ENCODE data around the gene CCDC124. TPM values are rescaled to one million over a fixed set of nuclear protein-coding genes. Genes with fewer than 3 reads are reported as not detected.

CCDC124 gene
- total RNA-seq, 3 donors from 2014 or later = 43.8 to 53.4 (median 47.9) TPM

- Histone ChIP-seq H3K9me3 (no peaks in the 10 kb centered on the region), H3K27me3 (peaks cover 0 to 10% of the 10 kb centered on the region in 2 donors), H3K4me1 (no peaks in the 10 kb centered on the region), H3K27ac (no peak overlapping the region), H3K36me3 (no peaks in the 10 kb centered on the region), H3K4me3 (no peak overlapping the region)
- no peak for DNase-seq (ENCODE audit: low spot score in 2 of 2)
- no peak for TF ChIP-seq POLR2A (IDR thresholded peaks at IDR 0.05)
- no peak for TF ChIP-seq POLR2AphosphoS5 (IDR thresholded peaks at IDR 0.05)
- no peak for TF ChIP-seq CTCF (IDR thresholded peaks at IDR 0.05)
- intact Hi-C loops (cut with DNase I; ENCODE audit: low total_unique reads) = loop anchor here (5.0 kb wide), 1 partner anchor 242 kb away; no protein-coding TSS in a partner anchor
These were observed 43.1 kb upstream of the CCDC124 start for GRCh38 chr19:17889609-17890214.

GRCh38 chr19:17893766-17894165 lies 39.0 kb upstream of the CCDC124 start:
- DNase-seq (ENCODE audit: low spot score in 2 of 2) = no peak
- no peak for TF ChIP-seq CTCF (IDR thresholded peaks at IDR 0.05)
- TF ChIP-seq POLR2AphosphoS5 (IDR thresholded peaks at IDR 0.05) = no peak
- TF ChIP-seq POLR2A (IDR thresholded peaks at IDR 0.05) = no peak
- no peaks in the 10 kb centered on the region for H3K4me1 ChIP-seq
- intact Hi-C loops (cut with DNase I; ENCODE audit: low total_unique reads) = no loop called here
- H3K27ac ChIP-seq = no peak overlapping the region
- no peak overlapping the region for H3K4me3 ChIP-seq
- no peaks in the 10 kb centered on the region for H3K9me3 ChIP-seq
- H3K27me3 ChIP-seq = peaks cover 0 to 14% of the 10 kb centered on the region in 2 donors
- H3K36me3 ChIP-seq = no peaks in the 10 kb centered on the region

GRCh38 chr19:17902701-17903100 lies 30.1 kb upstream of the CCDC124 start:
- Histone ChIP-seq H3K4me3 (no peak overlapping the region), H3K4me1 (no peaks in the 10 kb centered on the region), H3K27ac (no peak overlapping the region), H3K27me3 (peaks cover 0 to 3% of the 10 kb centered on the region in 2 donors), H3K9me3 (peaks cover 2 to 3% of the 10 kb centered on the region in 2 donors), H3K36me3 (no peaks in the 10 kb centered on the region)
- no peak for TF ChIP-seq POLR2AphosphoS5 (IDR thresholded peaks at IDR 0.05)
- no peak for TF ChIP-seq CTCF (IDR thresholded peaks at IDR 0.05)
- no peak for TF ChIP-seq POLR2A (IDR thresholded peaks at IDR 0.05)
- DNase-seq (ENCODE audit: low spot score in 2 of 2) = no peak
- intact Hi-C loops (cut with DNase I; ENCODE audit: low total_unique reads) = no loop called here

GRCh38 chr19:17908244-17908643 lies 24.6 kb upstream of the CCDC124 start:
- H3K4me3 ChIP-seq = no peak overlapping the region
- peaks cover 0 to 3% of the 10 kb centered on the region in 2 donors for H3K4me1 ChIP-seq
- no peak overlapping the region for H3K27ac ChIP-seq
- no peak for DNase-seq (ENCODE audit: low spot score in 2 of 2)
- H3K9me3 ChIP-seq = peaks cover 17 to 19% of the 10 kb centered on the region in 2 donors
- intact Hi-C loops (cut with DNase I; ENCODE audit: low total_unique reads) = no loop called here
- no peaks in the 10 kb centered on the region for H3K27me3 ChIP-seq
- no peaks in the 10 kb centered on the region for H3K36me3 ChIP-seq
- TF ChIP-seq POLR2AphosphoS5 (IDR thresholded peaks at IDR 0.05) (no peak), POLR2A (IDR thresholded peaks at IDR 0.05) (no peak), CTCF (IDR thresholded peaks at IDR 0.05) (no peak)

GRCh38 chr19:17909003-17909732 lies 23.6 kb upstream of the CCDC124 start:
- Histone ChIP-seq H3K4me1 (peaks cover 0 to 3% of the 10 kb centered on the region in 2 donors), H3K9me3 (peaks cover 17 to 25% of the 10 kb centered on the region in 2 donors), H3K4me3 (no peak overlapping the region), H3K27ac (no peak overlapping the region), H3K36me3 (no peaks in the 10 kb centered on the region), H3K27me3 (no peaks in the 10 kb centered on the region)
- no peak for DNase-seq (ENCODE audit: low spot score in 2 of 2)
- TF ChIP-seq POLR2AphosphoS5 (IDR thresholded peaks at IDR 0.05) (no peak), CTCF (IDR thresholded peaks at IDR 0.05) (no peak), POLR2A (IDR thresholded peaks at IDR 0.05) (no peak)
- intact Hi-C loops (cut with DNase I; ENCODE audit: low total_unique reads) = no loop called here

All from breast epithelium (tissue), 4 donors.